Measurements from ENCODE around the gene CDK11B.
A peak's percentile ranks its signal among the peaks of the same experiment; 100 is the strongest.
"Not testable (repeated sequence)": the region's sequence is repeated elsewhere in the genome, so short reads cannot be mapped to it uniquely, and the experiment has no call there.

The CDK11B gene

GRCh38 chr1:1658583-1659549 is at the start of gene CDK11B:
Gene CDK11B (minus strand): TSS chr1:1659004. CDS start chr1:1657485, 1,519 bp downstream.
- not testable (repeated sequence) for H3K27me3 Mint-ChIP-seq (ENCODE audit: low read depth); H3K36me3 Mint-ChIP-seq (ENCODE audit: low read depth); H3K9me3 Mint-ChIP-seq; H3K4me1 Mint-ChIP-seq (ENCODE audit: low read depth)
- peak within 1 kb of the TSS; percentile 100 for H3K27ac Mint-ChIP-seq
- H3K4me3 Mint-ChIP-seq: peak within 1 kb of the TSS; percentile 90

GRCh38 chr1:1707897-1708296 is 49.1 kb upstream of the CDK11B start:
- H3K27ac Mint-ChIP-seq; H3K36me3 Mint-ChIP-seq (ENCODE audit: low read depth); H3K9me3 Mint-ChIP-seq; H3K27me3 Mint-ChIP-seq (ENCODE audit: low read depth); H3K4me1 Mint-ChIP-seq (ENCODE audit: low read depth); H3K4me3 Mint-ChIP-seq: not testable (repeated sequence)

DNA sequence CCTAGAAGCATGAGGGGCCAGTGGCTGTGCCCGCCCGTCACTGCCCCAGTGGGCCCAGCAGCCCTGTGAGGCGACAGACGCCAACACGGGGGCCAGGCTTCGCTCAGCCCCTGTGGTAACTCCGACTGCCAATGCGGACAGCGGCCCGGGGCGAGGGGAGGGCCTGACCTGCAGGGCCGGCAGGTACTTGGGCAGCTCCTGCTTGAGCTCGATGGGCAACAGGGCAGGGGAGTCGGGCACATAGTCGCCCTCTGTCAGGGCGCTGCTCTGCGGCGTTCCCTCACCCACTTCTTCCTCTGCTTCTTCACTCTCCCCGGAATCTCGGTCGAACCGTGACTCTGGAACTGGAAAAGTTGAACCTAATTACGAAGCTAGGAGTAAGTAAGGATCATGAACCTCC is 48.4 kb upstream of the CDK11B start:
- not testable (repeated sequence) for H3K9me3 Mint-ChIP-seq; H3K4me1 Mint-ChIP-seq (ENCODE audit: low read depth); H3K36me3 Mint-ChIP-seq (ENCODE audit: low read depth)

GRCh38 chr1:1705623-1706022 is 46.8 kb upstream of the CDK11B start:
- H3K36me3 Mint-ChIP-seq (ENCODE audit: low read depth); H3K4me3 Mint-ChIP-seq: not testable (repeated sequence)

More for the DNA sequence above, 48.4 kb upstream of the CDK11B start:
- H3K27me3 Mint-ChIP-seq (ENCODE audit: low read depth); H3K27ac Mint-ChIP-seq; H3K4me3 Mint-ChIP-seq: not testable (repeated sequence)

GRCh38 chr1:1704284-1704957 is 45.6 kb upstream of the CDK11B start:
- not testable (repeated sequence) for H3K27me3 Mint-ChIP-seq (ENCODE audit: low read depth); H3K36me3 Mint-ChIP-seq (ENCODE audit: low read depth); H3K4me1 Mint-ChIP-seq (ENCODE audit: low read depth); H3K9me3 Mint-ChIP-seq; H3K4me3 Mint-ChIP-seq; H3K27ac Mint-ChIP-seq

More at GRCh38 chr1:1705623-1706022, 46.8 kb upstream of the CDK11B start:
- H3K4me1 Mint-ChIP-seq (ENCODE audit: low read depth); H3K27me3 Mint-ChIP-seq (ENCODE audit: low read depth); H3K9me3 Mint-ChIP-seq; H3K27ac Mint-ChIP-seq: not testable (repeated sequence)

GRCh38 chr1:1703796-1704195 is 45.0 kb upstream of the CDK11B start:
- Mint-ChIP-seq H3K9me3 (no peaks in the 10 kb centered on the region), H3K4me3 (no peak overlapping the region), H3K36me3 (ENCODE audit: low read depth) (peaks cover 3% of the 10 kb centered on the region), H3K27ac (no peak overlapping the region), H3K27me3 (ENCODE audit: low read depth) (no peaks in the 10 kb centered on the region), H3K4me1 (ENCODE audit: low read depth) (no peaks in the 10 kb centered on the region)

DNA sequence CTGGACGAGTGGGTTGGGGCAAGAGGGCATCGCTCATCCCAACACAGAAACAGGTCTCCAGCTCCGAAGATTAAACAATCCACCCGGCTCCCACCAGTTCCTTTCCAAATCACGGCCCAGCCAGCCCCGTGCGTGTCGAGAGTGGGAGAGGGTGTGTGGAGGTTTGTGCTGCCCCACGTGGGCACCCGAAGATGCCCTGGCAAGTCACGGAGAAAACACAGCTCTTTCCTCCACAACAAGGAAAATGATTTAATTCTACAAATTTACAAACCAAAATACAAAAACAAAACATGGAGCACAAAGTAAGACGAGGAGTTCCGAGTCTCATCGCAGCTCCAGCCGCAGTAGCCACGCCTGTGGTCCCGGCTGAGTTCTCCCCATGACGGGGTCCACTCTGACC is 43.7 kb upstream of the CDK11B start:
- not testable (repeated sequence) for H3K4me1 Mint-ChIP-seq (ENCODE audit: low read depth); H3K36me3 Mint-ChIP-seq (ENCODE audit: low read depth); H3K27me3 Mint-ChIP-seq (ENCODE audit: low read depth); H3K9me3 Mint-ChIP-seq; H3K27ac Mint-ChIP-seq; H3K4me3 Mint-ChIP-seq

- not testable (repeated sequence) for H3K9me3 Mint-ChIP-seq; H3K36me3 Mint-ChIP-seq (ENCODE audit: low read depth); H3K27ac Mint-ChIP-seq; H3K27me3 Mint-ChIP-seq (ENCODE audit: low read depth); H3K4me3 Mint-ChIP-seq; H3K4me1 Mint-ChIP-seq (ENCODE audit: low read depth)
Observed at GRCh38 chr1:1700557-1700956, 41.8 kb upstream of the CDK11B start.

DNA sequence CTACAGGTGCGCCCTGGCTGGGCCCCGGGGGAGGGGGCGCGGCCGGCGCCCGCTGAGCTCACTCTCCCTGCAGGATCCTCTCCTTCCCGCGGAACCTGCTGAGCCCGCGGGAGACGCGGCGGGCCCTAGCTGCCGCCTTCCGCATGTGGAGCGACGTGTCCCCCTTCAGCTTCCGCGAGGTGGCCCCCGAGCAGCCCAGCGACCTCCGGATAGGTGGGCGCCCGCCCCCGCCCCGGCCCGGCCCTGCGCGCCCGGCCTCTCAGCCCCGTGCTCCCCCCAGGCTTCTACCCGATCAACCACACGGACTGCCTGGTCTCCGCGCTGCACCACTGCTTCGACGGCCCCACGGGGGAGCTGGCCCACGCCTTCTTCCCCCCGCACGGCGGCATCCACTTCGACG is 41.3 kb upstream of the CDK11B start:
- not testable (repeated sequence) for H3K4me3 Mint-ChIP-seq; H3K4me1 Mint-ChIP-seq (ENCODE audit: low read depth); H3K36me3 Mint-ChIP-seq (ENCODE audit: low read depth); H3K27me3 Mint-ChIP-seq (ENCODE audit: low read depth); H3K27ac Mint-ChIP-seq; H3K9me3 Mint-ChIP-seq

GRCh38 chr1:1699061-1699460 is 40.3 kb upstream of the CDK11B start:
- H3K4me1 Mint-ChIP-seq (ENCODE audit: low read depth); H3K4me3 Mint-ChIP-seq; H3K36me3 Mint-ChIP-seq (ENCODE audit: low read depth): not testable (repeated sequence)

DNA sequence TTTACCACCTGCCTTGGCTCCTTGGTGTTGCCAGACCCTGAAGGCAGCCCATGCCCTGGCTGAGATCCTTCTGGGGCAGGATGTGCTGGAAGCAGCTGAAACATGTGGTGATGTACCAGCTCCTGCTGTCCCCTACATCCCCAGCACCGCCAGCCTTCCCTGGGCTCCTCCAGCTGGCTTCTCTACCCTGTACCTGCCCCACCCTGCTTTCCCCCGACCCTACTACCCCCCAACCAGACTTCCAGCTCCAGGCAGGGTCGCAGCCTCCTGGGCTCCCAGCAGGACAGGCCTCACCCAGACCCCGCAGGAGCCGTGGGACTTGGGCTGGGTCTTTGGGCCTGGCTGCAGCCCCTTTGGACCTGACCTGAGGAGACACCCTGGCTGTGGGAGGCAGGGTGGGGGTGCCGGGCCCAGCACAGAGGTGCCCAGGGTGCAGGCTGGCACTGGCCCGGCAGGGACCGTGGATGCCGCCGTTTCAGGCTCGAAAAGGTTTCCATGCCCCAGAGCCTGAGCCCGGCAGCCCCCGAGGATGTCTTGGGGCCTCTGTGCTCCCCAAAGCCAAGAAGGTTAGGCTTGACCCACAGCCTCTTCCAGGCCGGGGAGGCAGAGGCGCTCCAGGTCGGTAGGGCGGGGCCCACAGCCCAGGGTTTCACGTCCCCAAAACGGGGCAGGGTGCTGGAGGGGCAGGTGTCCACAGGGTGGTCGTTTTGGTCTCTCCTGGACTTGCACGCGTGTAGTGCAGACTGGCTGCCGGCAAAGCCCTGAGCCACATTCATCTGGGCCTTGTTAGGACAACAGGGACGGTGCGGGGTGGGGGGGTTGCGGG is 38.8 kb upstream of the CDK11B start:
- H3K9me3 Mint-ChIP-seq; H3K27ac Mint-ChIP-seq; H3K4me3 Mint-ChIP-seq; H3K27me3 Mint-ChIP-seq (ENCODE audit: low read depth); H3K36me3 Mint-ChIP-seq (ENCODE audit: low read depth); H3K4me1 Mint-ChIP-seq (ENCODE audit: low read depth): not testable (repeated sequence)

More at GRCh38 chr1:1699061-1699460, 40.3 kb upstream of the CDK11B start:
- not testable (repeated sequence) for H3K9me3 Mint-ChIP-seq; H3K27me3 Mint-ChIP-seq (ENCODE audit: low read depth); H3K27ac Mint-ChIP-seq

DNA sequence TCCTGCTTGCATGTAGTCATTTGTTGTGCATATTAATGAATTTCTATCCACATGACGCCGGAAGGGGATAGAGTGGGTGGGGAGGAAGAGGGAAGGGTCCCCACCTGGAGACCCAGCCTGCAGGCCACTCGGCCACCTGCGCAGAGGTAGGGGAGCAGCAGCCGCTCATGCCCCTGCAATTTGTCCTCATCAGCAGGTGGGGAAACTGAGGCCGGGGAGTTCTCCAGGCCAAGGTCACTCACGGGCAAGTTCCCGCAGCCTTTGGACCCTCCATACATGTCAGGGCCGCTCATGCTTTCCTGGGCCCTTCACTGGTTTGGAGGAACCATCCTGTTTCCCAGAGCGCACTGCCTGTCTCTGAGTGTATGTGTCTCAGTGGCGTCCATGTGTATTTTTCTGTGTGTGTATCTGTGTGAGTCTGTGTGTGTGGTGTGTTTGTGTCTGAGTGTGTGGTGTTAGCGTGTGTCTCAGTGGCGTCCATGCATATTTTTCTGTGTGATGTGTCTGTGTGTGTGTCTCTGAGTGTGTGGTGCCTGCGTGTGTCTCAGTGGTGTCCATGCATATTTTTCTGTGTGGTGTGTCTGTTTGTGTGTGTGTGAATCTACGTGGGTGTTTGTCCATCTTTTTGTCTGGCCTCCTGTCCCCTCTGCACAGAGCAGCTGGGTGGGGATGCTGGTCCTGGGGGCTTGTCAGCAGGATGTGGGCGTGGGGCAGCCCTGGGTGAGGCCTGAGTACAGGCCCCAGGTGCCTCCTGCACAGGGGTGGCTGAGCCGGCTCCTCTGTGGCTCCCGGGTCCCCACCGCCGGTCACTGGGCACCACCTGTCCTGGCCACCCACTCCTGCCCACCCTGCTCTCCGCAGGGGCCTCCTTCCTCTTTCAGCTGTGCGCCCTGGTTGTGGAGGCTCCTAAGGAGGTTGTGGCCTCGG is 37.9 kb upstream of the CDK11B start:
- not testable (repeated sequence) for H3K4me3 Mint-ChIP-seq; H3K27me3 Mint-ChIP-seq (ENCODE audit: low read depth); H3K27ac Mint-ChIP-seq; H3K4me1 Mint-ChIP-seq (ENCODE audit: low read depth); H3K36me3 Mint-ChIP-seq (ENCODE audit: low read depth); H3K9me3 Mint-ChIP-seq

DNA sequence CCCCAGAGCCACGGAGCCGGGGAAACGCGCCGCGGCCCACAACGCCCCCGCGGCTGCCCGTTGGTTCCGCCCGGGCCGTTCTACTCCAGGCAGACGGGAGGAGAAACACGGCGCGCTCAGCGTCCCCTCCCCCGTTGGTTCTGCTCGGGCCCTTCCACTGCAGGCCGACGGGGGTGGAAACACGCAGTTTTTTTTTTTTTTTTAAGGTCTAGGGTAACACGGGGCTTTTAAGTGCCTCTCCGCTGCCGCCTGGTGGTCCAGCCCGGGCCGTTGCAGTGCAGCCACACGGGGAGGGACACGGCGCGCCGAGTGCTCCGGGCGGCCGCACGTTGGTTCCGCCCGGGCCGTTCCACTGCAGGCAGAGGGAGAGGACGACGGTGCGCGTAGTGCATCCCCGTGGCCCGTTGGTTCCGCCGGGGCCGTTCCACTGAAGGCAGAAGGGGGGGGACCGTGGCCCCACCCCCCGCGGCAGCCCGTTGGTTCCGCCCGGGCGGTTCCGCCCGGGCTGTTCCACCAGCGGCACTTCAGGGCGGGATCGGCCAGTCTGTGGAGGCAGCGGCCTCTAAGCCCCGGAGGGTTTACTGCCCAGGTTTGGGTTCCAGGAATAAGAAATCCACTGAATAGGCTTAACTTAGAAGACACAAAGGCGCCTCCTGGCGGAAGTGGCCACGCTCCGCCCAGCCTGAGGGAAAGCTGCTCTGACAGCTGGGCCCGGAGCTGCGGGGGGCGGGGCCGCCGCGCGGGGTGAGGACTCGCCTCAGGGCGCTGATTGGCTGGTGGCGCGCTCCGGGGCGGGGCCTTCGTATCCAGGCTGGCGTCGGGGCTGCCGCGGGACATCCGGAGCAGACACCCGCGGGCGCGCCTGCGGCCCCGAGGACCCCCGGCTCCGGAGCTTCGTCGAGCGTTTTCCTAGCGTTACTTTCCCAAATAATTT is 34.2 kb upstream of the CDK11B start, which contains the start of gene SLC35E2B:
SLC35E2B (minus strand) TSS at position 82 of the 934 bp plus-strand sequence. CDS start 16,096 bp downstream, outside the sequence.
- not testable (repeated sequence) for H3K27me3 Mint-ChIP-seq (ENCODE audit: low read depth); H3K4me1 Mint-ChIP-seq (ENCODE audit: low read depth); H3K9me3 Mint-ChIP-seq; H3K36me3 Mint-ChIP-seq (ENCODE audit: low read depth)
- H3K4me3 Mint-ChIP-seq: peak within 1 kb of the TSS; percentile 77
- H3K27ac Mint-ChIP-seq: peak within 1 kb of the TSS; percentile 94

Measured in T-helper 1 cell treated with Interleukin-12 subunit alpha and Interleukin-12 subunit beta and Interleukin-4 antibody, amounts not matched to agents 30 μg/mL and 1 μg/mL, for 36 hours (primary cell).